Karpas-422 (cell line): ENCODE results near the gene TMEM184A. TPM values are rescaled to one million over a fixed set of nuclear protein-coding genes. Genes with fewer than 3 reads are reported as not detected.
"Not testable (repeated sequence)": the region's sequence is repeated elsewhere in the genome, so short reads cannot be mapped to it uniquely, and the experiment has no call there.

ENCODE experiments used
- DNase-seq: peaks from one replicate; pipeline ENCODE4 v3.0.0-alpha.2; 2015
- H2AFZ ChIP-seq: fragments of 200-600 bp; sonication (generic); 2 replicates; pipeline ENCODE4 v1.6.1; 2014; ENCODE audit warnings: antibody characterized with exemption, low read length, mixed read lengths
- H3K27ac ChIP-seq: fragments of 200-600 bp; sonication (generic); 2 replicates; pipeline ENCODE4 v1.5.1; 2014; ENCODE audit warnings: mild to moderate bottlenecking, low read length, moderate library complexity
- H3K27me3 ChIP-seq: fragments of 200-600 bp; sonication (generic); 2 replicates; pipeline ENCODE4 v1.6.1; 2014; ENCODE audit warnings: low read length, mixed read lengths
- H3K36me3 ChIP-seq: fragments of 200-600 bp; sonication (generic); 2 replicates; pipeline ENCODE4 v1.6.1; 2014; ENCODE audit warnings: low read length, mixed read lengths; ENCODE audit not compliant: insufficient read depth
- H3K4me1 ChIP-seq: fragments of 200-600 bp; sonication (generic); 2 replicates; pipeline ENCODE4 v1.6.1; 2014; ENCODE audit warnings: mild to moderate bottlenecking, low read length, mixed read lengths
- H3K4me2 ChIP-seq: fragments of 200-600 bp; sonication (generic); 2 replicates; pipeline ENCODE4 v1.6.1; 2014; ENCODE audit warnings: low read length, low read depth, mild to moderate bottlenecking; ENCODE audit not compliant: poor library complexity, severe bottlenecking
- H3K4me3 ChIP-seq: fragments of 200-600 bp; sonication (generic); 2 replicates; pipeline ENCODE4 v1.5.1; 2014; ENCODE audit warnings: mild to moderate bottlenecking, antibody characterized with exemption, low read length, mixed read lengths
- H3K79me2 ChIP-seq: fragments of 200-600 bp; sonication (generic); 2 replicates; pipeline ENCODE4 v1.6.1; 2014; ENCODE audit warnings: mild to moderate bottlenecking, low read length, mixed read lengths
- H3K9ac ChIP-seq: fragments of 200-600 bp; sonication (generic); 2 replicates; pipeline ENCODE4 v1.6.0; 2014; ENCODE audit warnings: low read length
- H3K9me2 ChIP-seq: fragments of 200-600 bp; sonication (generic), shearing (Covaris generic); replicated peaks from 2 replicates; pipeline ENCODE4 v1.6.0; 2014; ENCODE audit warnings: mild to moderate bottlenecking, low read length, moderate library complexity; ENCODE audit not compliant: insufficient read depth
- H3K9me3 ChIP-seq: fragments of 300-700, 200-600 bp; sonication (generic); 2 replicates; pipeline ENCODE4 v1.6.1; 2014; ENCODE audit warnings: low read length, mixed read lengths
- H4K20me1 ChIP-seq: fragments of 200-600 bp; sonication (generic); 2 replicates; pipeline ENCODE4 v1.6.1; 2014; ENCODE audit warnings: mild to moderate bottlenecking, antibody characterized with exemption, low read length, low read depth; ENCODE audit not compliant: insufficient read depth
- total RNA-seq: library from RNA; depleted of rRNA; stranded (reverse); fragments of >200 nt; shearing (Covaris generic); gene quantifications from 2 replicates; pipeline ENCODE4 v1.2.3, GENCODE V29; 2014; ENCODE audit warnings: low replicate concordance

Gene TMEM184A
- total RNA-seq, 1 experiment from 2014 or later: not detected

GRCh38 chr7:1586827-1587705 lies 31.1 kb upstream of the TMEM184A start:
- no peaks in the 10 kb centered on the region for H4K20me1 ChIP-seq
- H3K9me2 ChIP-seq: no peaks in the 10 kb centered on the region
- no peak overlapping the region for H3K9ac ChIP-seq
- H3K79me2 ChIP-seq: no peaks in the 10 kb centered on the region
- peaks cover 8% of the 10 kb centered on the region for H3K9me3 ChIP-seq
- H3K36me3 ChIP-seq: no peaks in the 10 kb centered on the region
- DNase-seq: no peak
- no peak overlapping the region for H2AFZ ChIP-seq
- no peak overlapping the region for H3K4me2 ChIP-seq
- no peaks in the 10 kb centered on the region for H3K4me1 ChIP-seq
- H3K27me3 ChIP-seq: no peaks in the 10 kb centered on the region; the same call in 1 of the 2 replicates
- H3K27ac ChIP-seq: no peak overlapping the region
- no peak overlapping the region for H3K4me3 ChIP-seq

- H2AFZ ChIP-seq: no peak overlapping the region
- H3K9ac ChIP-seq: no peak overlapping the region
Observed at GRCh38 chr7:1586126-1586826, 30.3 kb upstream of the TMEM184A start.

GRCh38 chr7:1585142-1585981 lies 29.4 kb upstream of the TMEM184A start:
- H3K9me3 ChIP-seq: peaks cover 8% of the 10 kb centered on the region
- no peak overlapping the region for H3K4me3 ChIP-seq
- H3K4me1 ChIP-seq: no peaks in the 10 kb centered on the region
- no peak overlapping the region for H3K4me2 ChIP-seq
- H3K27me3 ChIP-seq: no peaks in the 10 kb centered on the region; the same call in 1 of the 2 replicates
- H2AFZ ChIP-seq: no peak overlapping the region
- no peak overlapping the region for H3K9ac ChIP-seq
- H3K36me3 ChIP-seq: no peaks in the 10 kb centered on the region
- no peaks in the 10 kb centered on the region for H3K9me2 ChIP-seq
- H4K20me1 ChIP-seq: no peaks in the 10 kb centered on the region
- H3K27ac ChIP-seq: no peak overlapping the region
- no peaks in the 10 kb centered on the region for H3K79me2 ChIP-seq
- DNase-seq: no peak

More at GRCh38 chr7:1586126-1586826, 30.3 kb upstream of the TMEM184A start:
- no peaks in the 10 kb centered on the region for H3K79me2 ChIP-seq
- no peaks in the 10 kb centered on the region for H3K9me2 ChIP-seq
- H3K4me3 ChIP-seq: no peak overlapping the region
- no peak overlapping the region for H3K4me2 ChIP-seq
- H4K20me1 ChIP-seq: no peaks in the 10 kb centered on the region
- no peaks in the 10 kb centered on the region for H3K36me3 ChIP-seq
- no peak for DNase-seq
- H3K4me1 ChIP-seq: no peaks in the 10 kb centered on the region
- no peaks in the 10 kb centered on the region; the same call in 1 of the 2 replicates for H3K27me3 ChIP-seq
- H3K9me3 ChIP-seq: peaks cover 8% of the 10 kb centered on the region
- H3K27ac ChIP-seq: no peak overlapping the region

GRCh38 chr7:1584700-1585099 lies 28.7 kb upstream of the TMEM184A start:
- Histone ChIP-seq H3K4me1 (no peaks in the 10 kb centered on the region), H3K9me2 (no peaks in the 10 kb centered on the region), H3K79me2 (no peaks in the 10 kb centered on the region), H3K36me3 (no peaks in the 10 kb centered on the region), H2AFZ (no peak overlapping the region), H3K27me3 (no peaks in the 10 kb centered on the region; the same call in 1 of the 2 replicates), H3K9ac (no peak overlapping the region), H3K9me3 (peaks cover 8% of the 10 kb centered on the region), H3K4me2 (no peak overlapping the region), H4K20me1 (no peaks in the 10 kb centered on the region), H3K27ac (no peak overlapping the region), H3K4me3 (no peak overlapping the region)
- DNase-seq: no peak

GRCh38 chr7:1583241-1583930 lies 27.4 kb upstream of the TMEM184A start:
- not testable (repeated sequence) for H3K36me3 ChIP-seq, DNase-seq, H3K9me2 ChIP-seq, H3K9ac ChIP-seq, H3K79me2 ChIP-seq, H3K4me1 ChIP-seq, H3K4me2 ChIP-seq, H3K27ac ChIP-seq, H3K27me3 ChIP-seq, H3K4me3 ChIP-seq, H4K20me1 ChIP-seq, H2AFZ ChIP-seq, H3K9me3 ChIP-seq

- Histone ChIP-seq H3K4me3 (no peak overlapping the region), H3K27ac (no peak overlapping the region), H2AFZ (no peak overlapping the region), H3K4me2 (no peak overlapping the region), H3K27me3 (no peaks in the 10 kb centered on the region), H4K20me1 (no peaks in the 10 kb centered on the region), H3K9ac (no peak overlapping the region), H3K4me1 (no peaks in the 10 kb centered on the region), H3K36me3 (no peaks in the 10 kb centered on the region), H3K9me3 (no peaks in the 10 kb centered on the region), H3K79me2 (no peaks in the 10 kb centered on the region), H3K9me2 (no peaks in the 10 kb centered on the region)
- no peak for DNase-seq
Observed at GRCh38 chr7:1580422-1581030, 24.5 kb upstream of the TMEM184A start.

GRCh38 chr7:1579481-1580421 lies 23.7 kb upstream of the TMEM184A start:
- Histone ChIP-seq H3K36me3 (no peaks in the 10 kb centered on the region), H2AFZ (no peak overlapping the region), H4K20me1 (no peaks in the 10 kb centered on the region), H3K9me2 (no peaks in the 10 kb centered on the region), H3K4me3 (no peak overlapping the region), H3K9me3 (no peaks in the 10 kb centered on the region), H3K79me2 (no peaks in the 10 kb centered on the region), H3K27ac (no peak overlapping the region), H3K9ac (no peak overlapping the region), H3K4me1 (no peaks in the 10 kb centered on the region), H3K27me3 (no peaks in the 10 kb centered on the region), H3K4me2 (no peak overlapping the region)
- DNase-seq: peak; percentile 85
